Osteoblast (primary cell): ENCODE results near the gene PTPN12. TPM values are rescaled to one million over a fixed set of nuclear protein-coding genes. Genes with fewer than 3 reads are reported as not detected.

Source experiments
- DNase-seq: peaks from one replicate; pipeline ENCODE4 v3.0.0; 2011; ENCODE audit warnings: low spot score, mixed read lengths; ENCODE audit not compliant: insufficient read length; ENCODE audit errors: missing footprints
- H2AFZ ChIP-seq: 2 replicates; pipeline ENCODE4 v1.6.0; 2011; ENCODE audit warnings: mild to moderate bottlenecking, low read length
- H3K27ac ChIP-seq: 2 replicates; pipeline ENCODE4 v1.5.1; 2011; ENCODE audit warnings: mild to moderate bottlenecking, low read depth, low read length, moderate library complexity
- H3K27me3 ChIP-seq: 2 replicates; pipeline ENCODE4 v1.6.0; 2012; ENCODE audit warnings: mild to moderate bottlenecking, control low read depth, inconsistent platforms, low read length, moderate library complexity; ENCODE audit not compliant: insufficient read depth
- H3K36me3 ChIP-seq: 2 replicates; pipeline ENCODE4 v1.5.1; 2011; ENCODE audit warnings: mild to moderate bottlenecking, low read length, control low read depth, moderate library complexity; ENCODE audit not compliant: insufficient read depth
- H3K4me1 ChIP-seq: 2 replicates; pipeline ENCODE4 v1.5.1; 2011; ENCODE audit warnings: mild to moderate bottlenecking, low read length, control low read depth, moderate library complexity; ENCODE audit not compliant: insufficient read depth
- H3K4me2 ChIP-seq: 2 replicates; pipeline ENCODE4 v1.6.0; 2011; ENCODE audit warnings: mild to moderate bottlenecking, low read length; ENCODE audit not compliant: insufficient read depth
- H3K4me3 ChIP-seq: fragments of 200-600 bp; sonication (generic); 3 replicates; pipeline ENCODE4 v1.5.1; 2012; ENCODE audit warnings: mild to moderate bottlenecking, low read length, inconsistent platforms; ENCODE audit not compliant: insufficient read depth
- H3K79me2 ChIP-seq: 2 replicates; pipeline ENCODE4 v1.6.0; 2012; ENCODE audit warnings: mild to moderate bottlenecking, low read length, control low read depth, inconsistent platforms; ENCODE audit not compliant: insufficient read depth
- H3K9me3 ChIP-seq: 2 replicates; pipeline ENCODE4 v1.5.1; 2011; ENCODE audit warnings: low read depth, low read length, control low read depth
- H4K20me1 ChIP-seq: 2 replicates; pipeline ENCODE4 v1.6.0; 2012; ENCODE audit warnings: mild to moderate bottlenecking, low read length, control low read depth; ENCODE audit not compliant: insufficient read depth
- CTCF ChIP-seq: IDR thresholded peaks from 2 replicates; pipeline ENCODE4 v1.5.1; 2011; ENCODE audit warnings: mild to moderate bottlenecking, low read depth, low read length, moderate library complexity; ENCODE audit errors: extremely low read depth
- total RNA-seq: library from RNA; depleted of rRNA; stranded (reverse); fragments of >200 nt; gene quantifications from 2 replicates; pipeline ENCODE4 v1.2.3, GENCODE V29; 2012

PTPN12 gene
- total RNA-seq, 1 donor = 80.7 TPM

GRCh38 chr7:77575187-77575586 lies 38.1 kb downstream of the PTPN12 start:
- peaks cover 96% of the 10 kb centered on the region for H3K79me2 ChIP-seq
- no peak for DNase-seq
- peaks cover 6% of the 10 kb centered on the region for H4K20me1 ChIP-seq
- no peak for TF ChIP-seq CTCF
- no peaks in the 10 kb centered on the region for H3K9me3 ChIP-seq
- H3K36me3 ChIP-seq = peaks cover 48% of the 10 kb centered on the region
- H3K4me1 ChIP-seq = peaks cover 4% of the 10 kb centered on the region
- no peak overlapping the region for H3K4me3 ChIP-seq
- no peak overlapping the region for H3K27ac ChIP-seq
- H2AFZ ChIP-seq = no peak overlapping the region
- no peak overlapping the region for H3K4me2 ChIP-seq
- no peaks in the 10 kb centered on the region for H3K27me3 ChIP-seq

- peaks cover 48% of the 10 kb centered on the region for H3K36me3 ChIP-seq
- no peak for DNase-seq
Observed at GRCh38 chr7:77576856-77577255, 39.8 kb downstream of the PTPN12 start.

GRCh38 chr7:77579797-77580196 lies 42.7 kb downstream of the PTPN12 start:
- H3K79me2 ChIP-seq = peaks cover 82% of the 10 kb centered on the region
- DNase-seq = no peak
- H3K36me3 ChIP-seq = peaks cover 35% of the 10 kb centered on the region
- no peak overlapping the region for H3K4me2 ChIP-seq
- H3K9me3 ChIP-seq = no peaks in the 10 kb centered on the region
- peaks cover 4% of the 10 kb centered on the region for H3K4me1 ChIP-seq
- H3K27me3 ChIP-seq = no peaks in the 10 kb centered on the region
- no peak overlapping the region for H2AFZ ChIP-seq
- H3K4me3 ChIP-seq = no peak overlapping the region
- peaks cover 11% of the 10 kb centered on the region for H4K20me1 ChIP-seq
- peak overlapping the region; percentile 33 for H3K27ac ChIP-seq
- TF ChIP-seq CTCF = no peak

More at GRCh38 chr7:77576856-77577255, 39.8 kb downstream of the PTPN12 start:
- peaks cover 92% of the 10 kb centered on the region for H3K79me2 ChIP-seq
- peaks cover 4% of the 10 kb centered on the region for H3K4me1 ChIP-seq
- H3K27me3 ChIP-seq = no peaks in the 10 kb centered on the region
- H4K20me1 ChIP-seq = peaks cover 15% of the 10 kb centered on the region
- no peak for TF ChIP-seq CTCF
- H2AFZ ChIP-seq = no peak overlapping the region
- no peak overlapping the region for H3K4me2 ChIP-seq
- H3K4me3 ChIP-seq = no peak overlapping the region
- H3K27ac ChIP-seq = no peak overlapping the region
- no peaks in the 10 kb centered on the region for H3K9me3 ChIP-seq

GRCh38 chr7:77580762-77581350 lies 43.8 kb downstream of the PTPN12 start:
- H3K4me2 ChIP-seq = peak overlapping the region; percentile 10
- peak; percentile 51 for DNase-seq
- no peak overlapping the region for H3K4me3 ChIP-seq
- peaks cover 4% of the 10 kb centered on the region for H3K4me1 ChIP-seq
- peaks cover 37% of the 10 kb centered on the region for H3K36me3 ChIP-seq
- TF ChIP-seq CTCF = no peak
- H3K79me2 ChIP-seq = peaks cover 77% of the 10 kb centered on the region
- H3K27me3 ChIP-seq = no peaks in the 10 kb centered on the region
- peak overlapping the region; percentile 33 for H3K27ac ChIP-seq
- H3K9me3 ChIP-seq = no peaks in the 10 kb centered on the region
- H4K20me1 ChIP-seq = peaks cover 11% of the 10 kb centered on the region
- no peak overlapping the region for H2AFZ ChIP-seq
